ENCODE measurements around the gene NXF1.

GRCh38 chr11:62853279-62853965 is 48.2 kb upstream of the NXF1 start:
- no peak for TF ChIP-seq CTCF (conservative IDR thresholded peaks at IDR 0.05; ENCODE audit: low read depth, low read length)
- no peak for TF ChIP-seq EZH2 (IDR thresholded peaks at IDR 0.05; ENCODE audit: low read length, unreplicated experiment)
